ENCODE data around the gene AMBP. TPM values are rescaled to one million over a fixed set of nuclear protein-coding genes. Genes with fewer than 3 reads are reported as not detected.

Gene AMBP
- total RNA-seq, 1 experiment from 2014 or later: not detected

DNA sequence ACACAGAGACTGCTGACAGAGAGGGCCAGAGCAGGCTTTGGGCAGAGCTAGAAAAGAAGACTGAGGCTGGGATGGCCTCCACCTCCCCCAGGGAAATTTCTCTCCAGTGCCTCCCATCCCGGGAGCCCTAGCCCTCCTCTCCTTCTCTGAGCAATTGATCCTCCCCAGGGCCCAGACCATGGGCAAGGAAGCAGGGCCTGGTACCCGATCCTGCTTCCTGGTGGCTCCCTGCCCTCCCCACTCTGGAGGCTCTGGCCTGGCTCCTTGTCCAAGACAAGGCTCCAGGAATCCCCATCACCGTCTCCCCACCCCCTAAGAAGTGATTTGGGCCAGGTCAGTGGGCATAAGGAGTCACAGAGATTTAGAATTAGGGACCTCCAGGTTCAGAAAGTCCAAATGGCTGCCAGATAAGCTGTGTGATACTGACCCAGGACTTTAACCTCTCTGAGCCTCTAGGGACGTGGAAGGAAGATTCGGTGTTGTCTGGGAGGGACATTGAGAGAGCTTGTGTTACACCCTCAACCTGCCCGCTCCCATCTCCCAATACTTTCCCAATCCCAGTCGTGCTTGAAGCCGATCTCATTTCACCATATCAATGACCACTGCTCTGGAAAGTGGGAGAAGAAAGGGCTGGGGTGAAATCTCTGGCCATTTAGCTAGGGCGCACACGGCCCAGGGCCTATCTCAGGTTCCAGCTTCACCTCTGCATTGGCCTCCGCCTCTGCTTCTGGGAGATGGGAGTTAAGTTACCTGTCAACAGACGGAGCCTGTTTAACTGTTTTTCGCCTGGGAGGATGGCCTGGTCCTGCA is 46.8 kb upstream of the AMBP start:
- Histone ChIP-seq H3K27ac (no peak overlapping the region), H3K79me2 (ENCODE audit: low read depth) (no peaks in the 10 kb centered on the region), H3K4me2 (no peak overlapping the region), H4K20me1 (ENCODE audit: insufficient read depth) (no peaks in the 10 kb centered on the region), H3K9me3 (ENCODE audit: insufficient read depth, low read depth) (no peaks in the 10 kb centered on the region), H3K9me2 (ENCODE audit: insufficient read depth) (no peaks in the 10 kb centered on the region), H3K4me3 (no peak overlapping the region), H3F3A (ENCODE audit: insufficient read depth, low read depth) (no peaks in the 10 kb centered on the region), H3K36me3 (ENCODE audit: low read depth) (no peaks in the 10 kb centered on the region), H2AFZ (no peak overlapping the region), H3K27me3 (ENCODE audit: insufficient read depth, low read depth) (peaks cover 79% of the 10 kb centered on the region), H3K4me1 (replicated peaks; ENCODE audit: insufficient read depth) (no peaks in the 10 kb centered on the region)
- ChIA-PET CTCF (no interaction called here), POLR2A (ENCODE audit: unreplicated experiment) (no interaction called here)
- intact Hi-C loops (cut with micrococcal nuclease; ENCODE audit: unreplicated experiment): no loop called here
- no peak for TF ChIP-seq EZH2 (IDR thresholded peaks at IDR 0.05; ENCODE audit: low read depth)
- TF ChIP-seq, protein P1, sequence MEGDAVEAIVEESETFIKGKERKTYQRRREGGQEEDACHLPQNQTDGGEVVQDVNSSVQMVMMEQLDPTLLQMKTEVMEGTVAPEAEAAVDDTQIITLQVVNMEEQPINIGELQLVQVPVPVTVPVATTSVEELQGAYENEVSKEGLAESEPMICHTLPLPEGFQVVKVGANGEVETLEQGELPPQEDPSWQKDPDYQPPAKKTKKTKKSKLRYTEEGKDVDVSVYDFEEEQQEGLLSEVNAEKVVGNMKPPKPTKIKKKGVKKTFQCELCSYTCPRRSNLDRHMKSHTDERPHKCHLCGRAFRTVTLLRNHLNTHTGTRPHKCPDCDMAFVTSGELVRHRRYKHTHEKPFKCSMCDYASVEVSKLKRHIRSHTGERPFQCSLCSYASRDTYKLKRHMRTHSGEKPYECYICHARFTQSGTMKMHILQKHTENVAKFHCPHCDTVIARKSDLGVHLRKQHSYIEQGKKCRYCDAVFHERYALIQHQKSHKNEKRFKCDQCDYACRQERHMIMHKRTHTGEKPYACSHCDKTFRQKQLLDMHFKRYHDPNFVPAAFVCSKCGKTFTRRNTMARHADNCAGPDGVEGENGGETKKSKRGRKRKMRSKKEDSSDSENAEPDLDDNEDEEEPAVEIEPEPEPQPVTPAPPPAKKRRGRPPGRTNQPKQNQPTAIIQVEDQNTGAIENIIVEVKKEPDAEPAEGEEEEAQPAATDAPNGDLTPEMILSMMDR (conservative IDR thresholded peaks at IDR 0.05): no peak
- no peak for DNase-seq
- BruUV-seq (replicated peaks): no TSS peak

DNA sequence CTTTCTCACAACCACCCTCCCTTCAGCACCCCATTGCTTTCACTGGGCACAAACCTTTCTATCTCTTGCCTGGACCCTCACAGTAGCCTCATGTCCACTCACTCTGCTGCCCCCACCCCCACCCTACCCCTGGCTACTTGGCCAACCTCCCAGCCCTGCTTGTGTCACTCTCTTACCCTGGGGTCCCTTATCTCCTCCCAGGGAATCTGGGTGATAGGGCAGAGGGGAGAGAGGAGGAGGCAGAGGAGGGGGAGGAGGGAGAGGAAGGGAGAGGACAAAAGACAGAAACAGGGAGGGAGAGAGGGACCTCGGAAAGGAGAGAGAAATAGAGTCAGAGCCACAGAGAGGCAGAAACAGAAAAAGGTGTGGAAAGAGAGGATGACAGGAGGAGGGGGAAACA is 46.0 kb upstream of the AMBP start:
- no peak overlapping the region for H3K27ac ChIP-seq
- no peak overlapping the region for H3K4me2 ChIP-seq
- H3K9me2 ChIP-seq (ENCODE audit: insufficient read depth): no peaks in the 10 kb centered on the region
- H3K27me3 ChIP-seq (ENCODE audit: insufficient read depth, low read depth): peaks cover 76% of the 10 kb centered on the region
- H3K4me1 ChIP-seq (replicated peaks; ENCODE audit: insufficient read depth): no peaks in the 10 kb centered on the region
- H3K79me2 ChIP-seq (ENCODE audit: low read depth): no peaks in the 10 kb centered on the region
- H3K36me3 ChIP-seq (ENCODE audit: low read depth): no peaks in the 10 kb centered on the region
- no peaks in the 10 kb centered on the region for H4K20me1 ChIP-seq (ENCODE audit: insufficient read depth)
- TF ChIP-seq, protein P1 (conservative IDR thresholded peaks at IDR 0.05): no peak
- TF ChIP-seq EZH2 (IDR thresholded peaks at IDR 0.05; ENCODE audit: low read depth): no peak
- no peaks in the 10 kb centered on the region for H3F3A ChIP-seq (ENCODE audit: insufficient read depth, low read depth)
- intact Hi-C loops (cut with micrococcal nuclease; ENCODE audit: unreplicated experiment): no loop called here
- no peak for DNase-seq
- CTCF ChIA-PET: no interaction called here
- H2AFZ ChIP-seq: no peak overlapping the region
- no peaks in the 10 kb centered on the region for H3K9me3 ChIP-seq (ENCODE audit: insufficient read depth, low read depth)
- POLR2A ChIA-PET (ENCODE audit: unreplicated experiment): no interaction called here
- BruUV-seq (replicated peaks): no TSS peak
- no peak overlapping the region for H3K4me3 ChIP-seq

DNA sequence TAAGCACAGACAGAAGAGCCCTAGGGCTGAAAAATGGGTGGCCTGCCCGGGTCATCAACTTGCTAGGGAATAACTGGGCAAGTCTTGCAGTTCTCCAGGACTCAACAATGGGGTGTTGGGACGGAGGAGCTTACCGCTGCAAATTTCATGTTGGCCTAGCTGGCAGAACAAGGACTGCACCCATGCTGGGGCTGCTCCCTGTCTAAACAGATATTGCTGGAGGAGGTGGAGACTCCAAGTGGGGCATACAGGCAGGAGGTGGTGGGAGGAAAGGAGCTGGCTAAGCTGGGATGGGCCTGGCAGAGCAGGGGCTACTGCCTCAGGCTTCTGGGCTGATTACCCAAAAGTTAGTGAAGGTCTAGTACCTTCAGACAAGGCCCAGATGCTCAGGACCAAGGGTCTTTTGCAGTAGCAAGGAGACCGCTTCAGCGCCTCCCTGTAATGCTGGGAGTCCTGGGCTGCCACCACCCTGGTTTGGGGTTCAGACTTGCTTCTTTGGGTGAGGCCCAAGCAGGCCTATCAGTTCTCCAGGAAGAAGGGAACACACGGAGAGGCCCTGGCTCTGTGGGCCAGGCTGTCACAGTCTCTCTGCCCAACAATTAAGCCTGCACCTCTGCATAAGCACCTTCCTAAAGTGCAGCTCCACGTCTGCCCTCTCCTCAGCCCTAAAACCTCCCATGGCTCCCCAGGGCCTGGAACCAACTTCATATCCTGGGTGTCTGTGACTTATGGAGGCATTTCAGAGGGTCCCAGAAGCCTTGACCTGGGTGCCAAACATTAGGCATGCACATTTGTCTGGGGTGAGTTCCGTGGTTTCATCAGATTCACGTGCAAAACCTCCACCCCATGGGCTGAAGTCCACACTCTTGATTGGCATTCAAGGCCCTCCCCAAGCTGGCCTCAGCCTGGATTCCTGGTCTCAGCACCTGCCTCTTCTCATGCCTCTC is 45.2 kb upstream of the AMBP start:
- intact Hi-C loops (cut with micrococcal nuclease; ENCODE audit: unreplicated experiment): no loop called here
- H3K9me3 ChIP-seq (ENCODE audit: insufficient read depth, low read depth): no peaks in the 10 kb centered on the region
- TF ChIP-seq, protein P1 (conservative IDR thresholded peaks at IDR 0.05): no peak
- TF ChIP-seq EZH2 (IDR thresholded peaks at IDR 0.05; ENCODE audit: low read depth): no peak
- H3K4me1 ChIP-seq (replicated peaks; ENCODE audit: insufficient read depth): no peaks in the 10 kb centered on the region
- no TSS peak for BruUV-seq (replicated peaks)
- H3K4me2 ChIP-seq: no peak overlapping the region
- ChIA-PET CTCF (no interaction called here), POLR2A (ENCODE audit: unreplicated experiment) (interaction anchor here (0.9 kb wide), 1 partner anchor 222 kb away, joined by 7 read pairs; no protein-coding TSS in a partner anchor)
- H3K27me3 ChIP-seq (ENCODE audit: insufficient read depth, low read depth): peaks cover 83% of the 10 kb centered on the region
- no peak overlapping the region for H3K4me3 ChIP-seq
- DNase-seq: no peak
- H3K9me2 ChIP-seq (ENCODE audit: insufficient read depth): no peaks in the 10 kb centered on the region
- no peaks in the 10 kb centered on the region for H3F3A ChIP-seq (ENCODE audit: insufficient read depth, low read depth)
- no peaks in the 10 kb centered on the region for H3K79me2 ChIP-seq (ENCODE audit: low read depth)
- no peaks in the 10 kb centered on the region for H4K20me1 ChIP-seq (ENCODE audit: insufficient read depth)
- no peak overlapping the region for H2AFZ ChIP-seq
- no peak overlapping the region for H3K27ac ChIP-seq
- H3K36me3 ChIP-seq (ENCODE audit: low read depth): no peaks in the 10 kb centered on the region

All from PC-9 (cell line).